ENCODE data around the gene TBL1X.

- TF ChIP-seq TAF1 (IDR thresholded peaks at IDR 0.05; ENCODE audit: borderline replicate concordance, insufficient read depth, low read length) (no peak), POLR2AphosphoS5 (IDR thresholded peaks at IDR 0.05; ENCODE audit: low read depth, low read length) (no peak), REST (IDR thresholded peaks at IDR 0.05; ENCODE audit: insufficient read depth in 1 of 2, low read depth in 2 of 2, low read length in 2 of 2) (no peak)
These were observed 164.1 kb downstream of the TBL1X start for GRCh38 chrX:9628779-9629493.
